Left ventricle myocardium inferior (tissue), 1 donor: Measurements from ENCODE around the gene PIP4P1. TPM values are rescaled to one million over a fixed set of nuclear protein-coding genes. Genes with fewer than 3 reads are reported as not detected.

Source experiments
- DNase-seq: peaks from one replicate; pipeline ENCODE4 v3.0.0-alpha.2; 2020
- H3K27ac ChIP-seq: fragments of 200-600 bp; replicated peaks from 2 replicates; pipeline ENCODE4 v1.8.0; 2021
- H3K27me3 ChIP-seq: fragments of 200-600 bp; 2 replicates; pipeline ENCODE4 v1.8.0; 2021; ENCODE audit warnings: low read depth
- H3K36me3 ChIP-seq: fragments of 200-600 bp; 2 replicates; pipeline ENCODE4 v1.8.0; 2021
- H3K4me1 ChIP-seq: fragments of 200-600 bp; 2 replicates; pipeline ENCODE4 v1.8.0; 2021
- H3K4me3 ChIP-seq: fragments of 200-600 bp; 2 replicates; pipeline ENCODE4 v1.8.0; 2021; ENCODE audit warnings: mild to moderate bottlenecking, moderate library complexity
- H3K9me3 ChIP-seq: fragments of 200-600 bp; replicated peaks from 2 replicates; pipeline ENCODE4 v1.8.0; 2021
- CTCF ChIP-seq: fragments of 200-600 bp; IDR thresholded peaks from 2 replicates; pipeline ENCODE4 v1.8.0; 2021; ENCODE audit warnings: antibody characterized with exemption, mild to moderate bottlenecking, borderline replicate concordance
- intact Hi-C: fragments of 100-400 bp; cut with micrococcal nuclease; formaldehyde crosslinking; loops from one replicate; pipeline ENCODE4 v1.11.0; 2022
- total RNA-seq: library from RNA; stranded (reverse); fragmentation: NEBNext Ultra II Directional; extraction: Animal tissue kit (Norgen Biotek cat#: 25700); gene quantifications from one replicate; pipeline ENCODE4 v1.2.1, GENCODE V29; 2021
- donor health status: DM: no; HTN: yes; CAD: no; lungs with severe emphysema.

PIP4P1 gene
- total RNA-seq, 1 donor from 2014 or later = 19.7 TPM

DNA sequence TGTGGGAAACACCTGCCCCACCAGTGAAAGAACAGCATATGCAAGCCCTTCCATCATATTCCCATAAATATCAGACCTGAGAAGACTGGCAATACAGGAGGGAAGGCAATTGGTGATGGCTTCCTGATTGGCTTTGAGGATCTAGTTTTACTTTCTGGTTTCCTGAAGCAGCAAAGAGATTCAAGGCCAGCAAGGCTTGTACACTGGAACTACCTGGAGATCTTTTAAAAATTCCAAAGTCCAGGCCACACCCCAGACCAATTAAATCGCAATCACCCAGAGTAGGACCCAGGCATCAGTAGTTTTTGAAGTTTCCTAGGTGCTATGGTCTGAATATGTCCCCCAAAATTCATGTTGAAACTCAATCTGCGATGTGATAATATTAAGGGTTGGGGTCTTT, 45.0 kb downstream of the PIP4P1 start:
- intact Hi-C loops = loop anchor here (10.0 kb wide), 1 partner anchor 189 kb away; no protein-coding TSS in a partner anchor
- no peaks in the 10 kb centered on the region for H3K9me3 ChIP-seq
- no peaks in the 10 kb centered on the region for H3K27me3 ChIP-seq
- no peak overlapping the region for H3K27ac ChIP-seq
- DNase-seq = no peak
- no peak overlapping the region for H3K4me3 ChIP-seq
- no peaks in the 10 kb centered on the region for H3K36me3 ChIP-seq
- peaks cover 30% of the 10 kb centered on the region for H3K4me1 ChIP-seq
- TF ChIP-seq CTCF = no peak

- Histone ChIP-seq H3K4me1 (peaks cover 30% of the 10 kb centered on the region), H3K4me3 (no peak overlapping the region), H3K27ac (no peak overlapping the region), H3K36me3 (no peaks in the 10 kb centered on the region), H3K9me3 (no peaks in the 10 kb centered on the region), H3K27me3 (no peaks in the 10 kb centered on the region)
- TF ChIP-seq CTCF = peak; percentile 69
- intact Hi-C loops = loop anchor here (10.0 kb wide), 1 partner anchor 189 kb away; no protein-coding TSS in a partner anchor
- DNase-seq = no peak
Observed at GRCh38 chr14:20415782-20416206, 45.4 kb downstream of the PIP4P1 start.

DNA sequence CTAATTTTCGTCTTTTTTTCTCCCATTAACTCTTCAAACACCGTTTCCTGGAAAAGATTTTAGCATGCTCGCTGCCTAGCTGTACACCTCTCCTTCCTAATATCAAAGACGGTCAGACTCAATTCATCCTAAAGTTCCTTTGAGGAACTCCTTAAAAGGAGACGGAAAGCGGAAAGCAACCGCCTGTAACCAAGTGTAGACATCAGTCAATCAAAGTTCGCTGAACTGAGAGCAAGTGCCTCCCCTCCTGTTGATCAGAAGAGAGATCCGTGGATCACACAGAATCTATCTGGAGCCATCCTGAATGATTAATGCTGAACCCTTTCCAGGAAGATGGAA, 47.5 kb downstream of the PIP4P1 start:
- TF ChIP-seq CTCF = no peak
- Histone ChIP-seq H3K4me3 (peak overlapping the region; percentile 85), H3K27me3 (no peaks in the 10 kb centered on the region), H3K4me1 (peaks cover 23% of the 10 kb centered on the region), H3K9me3 (no peaks in the 10 kb centered on the region), H3K36me3 (no peaks in the 10 kb centered on the region), H3K27ac (peak overlapping the region; percentile 97)
- intact Hi-C loops = loop anchor here (10.0 kb wide), 1 partner anchor 191 kb away; no protein-coding TSS in a partner anchor
- DNase-seq = no peak

GRCh38 chr14:20412876-20413743, 48.1 kb downstream of the PIP4P1 start, which contains the start of gene TEP1:
TEP1 (minus strand) TSS chr14:20413501; CDS start chr14:20408439, 5,062 bp downstream.
- Histone ChIP-seq H3K36me3 (peaks cover 3% of the 10 kb centered on the region), H3K27me3 (no peaks in the 10 kb centered on the region), H3K4me1 (peaks cover 23% of the 10 kb centered on the region), H3K9me3 (no peaks in the 10 kb centered on the region), H3K4me3 (peak within 1 kb of the TSS; percentile 85), H3K27ac (peak within 1 kb of the TSS; percentile 97)
- intact Hi-C loops = loop anchor here (10.0 kb wide), 1 partner anchor 192 kb away; no protein-coding TSS in a partner anchor
- peak; percentile 91 for DNase-seq
- TF ChIP-seq CTCF = no peak

DNA sequence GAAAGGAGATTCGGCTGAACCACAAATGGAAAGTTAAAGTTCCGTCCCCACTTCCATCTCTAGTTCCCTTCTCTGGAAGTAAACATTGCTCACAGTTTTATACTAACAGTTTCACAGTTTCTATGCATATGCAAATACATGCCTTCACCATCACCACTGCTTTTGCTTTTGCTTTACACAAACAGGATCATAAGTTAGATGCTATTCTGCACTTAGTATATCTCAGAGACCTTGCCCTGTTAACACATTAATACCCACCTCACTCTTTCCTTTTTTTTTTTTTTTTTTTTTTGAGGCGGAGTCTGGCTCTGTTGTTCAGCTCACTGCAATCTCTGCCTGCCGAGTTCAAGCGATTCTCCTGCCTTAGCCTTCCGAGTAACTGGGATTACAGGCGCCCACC, 48.8 kb downstream of the PIP4P1 start:
- no peak for TF ChIP-seq CTCF
- Histone ChIP-seq H3K4me3 (peak overlapping the region; percentile 85), H3K4me1 (peaks cover 23% of the 10 kb centered on the region), H3K27ac (peak overlapping the region; percentile 97), H3K36me3 (peaks cover 10% of the 10 kb centered on the region), H3K27me3 (no peaks in the 10 kb centered on the region), H3K9me3 (no peaks in the 10 kb centered on the region)
- DNase-seq = no peak
- intact Hi-C loops = loop anchor here (10.0 kb wide), 1 partner anchor 192 kb away; no protein-coding TSS in a partner anchor
